Measurements from ENCODE around the gene CTDSPL. TPM values are rescaled to one million over a fixed set of nuclear protein-coding genes. Genes with fewer than 3 reads are reported as not detected.

CTDSPL gene
- total and polyA plus RNA-seq, 7 donors = 19.1 to 69.1 (median 46.3) TPM

DNA sequence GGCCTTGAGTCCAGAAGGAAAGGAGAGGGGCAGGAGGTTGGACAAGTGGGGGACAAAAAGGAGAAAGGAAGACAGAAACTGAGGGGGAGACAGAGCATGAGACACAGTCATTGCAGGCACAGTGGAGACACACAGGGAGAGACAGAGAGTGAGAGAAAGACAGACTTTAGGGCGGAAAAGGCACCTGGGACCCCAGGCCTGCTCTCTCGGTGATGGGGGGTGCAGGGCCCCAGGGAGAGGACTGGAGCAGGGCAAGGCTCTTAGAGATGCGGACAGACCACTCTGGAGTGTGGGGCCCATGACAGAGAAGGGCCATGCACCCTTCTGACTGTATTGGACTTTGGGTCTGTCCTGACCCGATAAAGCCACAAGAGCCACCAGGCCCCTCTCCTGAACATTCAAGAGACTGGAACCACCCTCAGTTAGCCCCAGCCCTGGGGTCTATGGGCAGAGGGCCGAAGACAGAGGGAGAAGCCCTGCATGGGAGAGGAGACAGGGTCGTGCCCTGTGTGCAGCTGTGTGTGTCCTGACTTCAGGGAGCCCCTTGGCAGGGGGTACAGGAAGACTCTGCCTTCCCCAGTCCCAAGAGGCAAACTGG, 155.3 kb downstream of the CTDSPL start:
- Histone ChIP-seq H3K36me3 (peaks cover 16 to 54% (median 23%) of the 10 kb centered on the region in 4 donors), H3K4me1 (no peaks in the 10 kb centered on the region), H3K27ac (no peak overlapping the region), H3K9me3 (peaks cover 0 to 2% (median 0%) of the 10 kb centered on the region in 4 donors), H3K27me3 (no peaks in the 10 kb centered on the region), H3K4me3 (no peak overlapping the region)
- intact Hi-C loops (cut with DNase I) = no loop called here
- 79 to 88% methylated on average over 6 of the region's 6 CpGs for WGBS, 2 donors
- TF ChIP-seq, protein P1, sequence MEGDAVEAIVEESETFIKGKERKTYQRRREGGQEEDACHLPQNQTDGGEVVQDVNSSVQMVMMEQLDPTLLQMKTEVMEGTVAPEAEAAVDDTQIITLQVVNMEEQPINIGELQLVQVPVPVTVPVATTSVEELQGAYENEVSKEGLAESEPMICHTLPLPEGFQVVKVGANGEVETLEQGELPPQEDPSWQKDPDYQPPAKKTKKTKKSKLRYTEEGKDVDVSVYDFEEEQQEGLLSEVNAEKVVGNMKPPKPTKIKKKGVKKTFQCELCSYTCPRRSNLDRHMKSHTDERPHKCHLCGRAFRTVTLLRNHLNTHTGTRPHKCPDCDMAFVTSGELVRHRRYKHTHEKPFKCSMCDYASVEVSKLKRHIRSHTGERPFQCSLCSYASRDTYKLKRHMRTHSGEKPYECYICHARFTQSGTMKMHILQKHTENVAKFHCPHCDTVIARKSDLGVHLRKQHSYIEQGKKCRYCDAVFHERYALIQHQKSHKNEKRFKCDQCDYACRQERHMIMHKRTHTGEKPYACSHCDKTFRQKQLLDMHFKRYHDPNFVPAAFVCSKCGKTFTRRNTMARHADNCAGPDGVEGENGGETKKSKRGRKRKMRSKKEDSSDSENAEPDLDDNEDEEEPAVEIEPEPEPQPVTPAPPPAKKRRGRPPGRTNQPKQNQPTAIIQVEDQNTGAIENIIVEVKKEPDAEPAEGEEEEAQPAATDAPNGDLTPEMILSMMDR (IDR thresholded peaks at IDR 0.05) = no peak
- TF ChIP-seq POLR2A (IDR thresholded peaks at IDR 0.05) = no peak
- TF ChIP-seq EP300 (IDR thresholded peaks at IDR 0.05) = no peak
- no peak for TF ChIP-seq POLR2AphosphoS5 (IDR thresholded peaks at IDR 0.05)
- peak; percentile 46 for DNase-seq

DNA sequence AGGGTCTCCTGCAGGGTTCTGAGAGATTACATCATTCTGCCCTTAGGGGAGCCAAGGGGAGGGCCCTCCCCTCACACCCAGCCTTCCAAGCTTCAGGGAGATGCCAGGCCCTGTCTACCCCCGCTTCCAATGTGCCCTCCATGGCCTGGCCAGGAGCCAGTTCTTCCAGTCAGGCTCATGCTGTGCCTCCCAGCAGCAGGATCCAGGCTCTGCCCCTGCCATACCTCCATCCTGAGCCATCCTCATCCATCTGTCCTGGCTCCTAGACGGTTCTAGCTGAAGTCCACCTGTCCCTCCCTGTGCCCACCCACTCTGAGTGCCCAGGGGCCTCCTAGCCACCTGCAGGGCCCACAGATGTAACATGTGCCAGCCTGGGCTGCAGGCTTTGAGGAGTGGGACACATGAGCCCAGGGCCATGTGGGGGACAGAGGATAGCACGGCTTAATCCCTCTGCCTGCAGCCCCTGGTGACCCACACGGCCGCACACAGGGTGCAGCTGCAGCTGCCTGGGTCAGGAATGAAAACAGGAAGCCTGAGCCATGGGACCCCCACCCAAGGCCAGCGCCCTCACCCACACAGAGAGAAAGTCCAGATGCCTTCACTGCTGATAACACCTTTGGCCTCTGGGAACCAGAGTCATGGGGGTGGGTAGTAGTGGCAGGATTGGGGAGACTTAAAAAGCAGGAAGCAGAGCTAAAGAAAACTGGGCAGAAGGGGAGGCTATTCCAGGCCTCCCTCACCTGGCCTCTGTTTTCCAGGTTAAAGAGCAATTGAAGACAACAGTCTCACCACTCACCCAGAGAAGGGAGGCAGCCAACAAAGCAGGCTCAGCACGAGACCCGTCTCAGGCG, 156.0 kb downstream of the CTDSPL start:
- 82 to 87% methylated on average over 9 of the region's 9 CpGs for WGBS, 2 donors
- peak; percentile 55 for DNase-seq

DNA sequence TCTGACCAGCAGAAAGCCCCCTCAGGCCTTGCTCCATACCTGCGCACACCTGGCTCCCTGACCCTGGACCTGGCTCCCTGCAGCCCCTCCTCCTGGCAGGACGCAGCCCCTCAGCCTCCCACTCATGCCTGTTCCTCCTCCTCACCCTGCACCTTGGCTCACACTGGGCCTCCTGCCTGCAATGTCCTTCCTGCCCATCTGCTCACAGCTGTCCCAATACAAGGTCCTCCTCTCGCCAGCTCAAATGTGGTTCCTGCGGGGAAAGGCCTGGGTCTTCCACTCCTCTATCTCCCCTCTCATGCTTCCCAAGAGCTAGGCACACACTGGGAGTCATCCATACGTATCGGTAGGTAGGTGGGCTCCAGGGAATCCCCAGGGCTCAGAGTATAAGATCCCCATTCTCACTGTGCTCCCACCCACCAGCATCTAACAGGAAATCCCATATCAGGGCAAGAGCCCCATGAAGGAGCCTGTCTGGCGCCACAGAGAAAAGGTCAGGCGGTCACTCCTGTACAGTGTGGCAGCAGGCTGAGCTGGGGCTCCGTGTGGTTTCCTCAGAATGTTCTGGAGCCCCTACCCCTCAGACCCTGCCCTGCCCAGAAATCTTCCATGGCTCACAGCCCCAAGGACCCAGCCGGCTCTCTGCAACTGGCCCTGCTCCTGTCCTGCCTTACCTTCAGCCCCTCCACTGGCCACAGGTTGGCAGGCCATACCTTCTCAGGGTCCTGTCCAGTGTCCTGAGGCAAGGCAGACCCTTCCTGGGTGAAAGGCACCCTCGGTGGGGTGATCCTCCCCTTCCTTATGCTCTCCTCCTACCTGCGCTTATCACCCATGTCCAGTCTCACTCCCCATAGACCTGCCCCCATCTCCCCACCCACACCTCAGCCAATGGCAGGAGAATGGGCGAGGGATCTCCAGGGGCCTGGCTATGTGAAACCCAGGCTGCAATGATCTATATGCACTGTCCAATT, 156.9 kb downstream of the CTDSPL start:
- no peak overlapping the region for H3K4me3 ChIP-seq
- TF ChIP-seq POLR2AphosphoS5 (IDR thresholded peaks at IDR 0.05) (no peak), EP300 (IDR thresholded peaks at IDR 0.05) (no peak), POLR2A (IDR thresholded peaks at IDR 0.05) (no peak)
- TF ChIP-seq, protein P1 (IDR thresholded peaks at IDR 0.05) = no peak
- DNase-seq = peak; percentile 56
- H3K36me3 ChIP-seq = peaks cover 16 to 54% (median 23%) of the 10 kb centered on the region in 4 donors
- intact Hi-C loops (cut with DNase I) = no loop called here
- WGBS, 2 donors = 90% methylated on average over 13 of the region's 13 CpGs
- peaks cover 0 to 4% (median 2%) of the 10 kb centered on the region in 4 donors for H3K4me1 ChIP-seq
- no peaks in the 10 kb centered on the region for H3K27me3 ChIP-seq
- H3K9me3 ChIP-seq = peaks cover 0 to 2% (median 0%) of the 10 kb centered on the region in 4 donors
- no peak overlapping the region for H3K27ac ChIP-seq

More for the DNA sequence above, 156.0 kb downstream of the CTDSPL start:
- no peak for TF ChIP-seq EP300 (IDR thresholded peaks at IDR 0.05)
- TF ChIP-seq POLR2AphosphoS5 (IDR thresholded peaks at IDR 0.05) = no peak
- TF ChIP-seq, protein P1 (IDR thresholded peaks at IDR 0.05) = no peak
- TF ChIP-seq POLR2A (IDR thresholded peaks at IDR 0.05) = no peak
- Histone ChIP-seq H3K36me3 (peaks cover 16 to 54% (median 23%) of the 10 kb centered on the region in 4 donors), H3K9me3 (peaks cover 0 to 2% (median 0%) of the 10 kb centered on the region in 4 donors), H3K27ac (no peak overlapping the region), H3K27me3 (no peaks in the 10 kb centered on the region), H3K4me1 (no peaks in the 10 kb centered on the region), H3K4me3 (no peak overlapping the region)
- intact Hi-C loops (cut with DNase I) = no loop called here

DNA sequence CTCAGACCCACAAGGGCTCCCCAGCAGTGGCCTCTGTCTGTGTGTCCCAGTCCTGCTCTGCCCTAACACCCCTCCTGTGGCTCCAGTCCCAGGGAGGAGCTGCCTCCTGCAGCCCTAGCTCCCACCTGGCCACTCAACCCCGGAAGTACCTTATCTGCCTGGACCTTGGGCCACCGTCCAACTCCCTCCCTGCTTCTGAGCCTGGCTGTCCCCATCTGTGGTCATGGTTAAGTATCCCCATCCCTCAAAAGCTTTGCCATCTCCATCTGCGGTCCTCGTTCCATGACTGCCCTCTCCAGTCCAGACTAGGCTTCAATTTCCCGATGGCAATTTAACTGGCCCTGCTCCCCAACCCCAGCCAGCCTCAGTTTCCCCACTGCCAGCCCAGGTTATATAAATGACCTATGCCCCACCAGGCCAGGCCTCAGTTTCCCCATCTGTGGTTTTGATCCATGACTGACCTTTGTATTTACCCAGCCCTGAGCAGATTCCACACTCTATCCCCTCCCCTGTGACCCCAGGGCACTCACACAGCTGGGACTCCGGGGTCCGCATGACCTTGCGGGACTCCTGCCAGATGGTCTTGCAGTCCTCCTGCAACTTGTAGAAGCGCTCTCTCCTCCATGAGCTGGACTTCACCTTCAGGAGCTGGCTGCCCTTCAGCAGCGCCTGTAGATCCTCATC, 158.1 kb downstream of the CTDSPL start:
- WGBS, 2 donors = 75 to 90% methylated on average over 10 of the region's 10 CpGs
- TF ChIP-seq EP300 (IDR thresholded peaks at IDR 0.05) = no peak
- TF ChIP-seq, protein P1 (IDR thresholded peaks at IDR 0.05) = no peak
- TF ChIP-seq POLR2A (IDR thresholded peaks at IDR 0.05) = no peak
- TF ChIP-seq POLR2AphosphoS5 (IDR thresholded peaks at IDR 0.05) = no peak
- Histone ChIP-seq H3K27me3 (no peaks in the 10 kb centered on the region), H3K4me1 (peaks cover 0 to 10% (median 5%) of the 10 kb centered on the region in 4 donors), H3K4me3 (no peak overlapping the region), H3K27ac (no peak overlapping the region), H3K9me3 (peaks cover 0 to 2% (median 0%) of the 10 kb centered on the region in 4 donors), H3K36me3 (peaks cover 12 to 47% (median 22%) of the 10 kb centered on the region in 4 donors)
- intact Hi-C loops (cut with DNase I) = no loop called here
- peak; percentile 62 for DNase-seq

Measured in sigmoid colon (tissue), 7 donors.